Left ventricle myocardium inferior (tissue), 1 donor: Measurements from ENCODE around the gene ITSN2. TPM values are rescaled to one million over a fixed set of nuclear protein-coding genes. Genes with fewer than 3 reads are reported as not detected.

Source experiments
- DNase-seq: peaks from one replicate; pipeline ENCODE4 v3.0.0-alpha.2; 2020
- H3K27ac ChIP-seq: fragments of 200-600 bp; replicated peaks from 2 replicates; pipeline ENCODE4 v1.8.0; 2021
- H3K27me3 ChIP-seq: fragments of 200-600 bp; 2 replicates; pipeline ENCODE4 v1.8.0; 2021; ENCODE audit warnings: low read depth
- H3K36me3 ChIP-seq: fragments of 200-600 bp; 2 replicates; pipeline ENCODE4 v1.8.0; 2021
- H3K4me1 ChIP-seq: fragments of 200-600 bp; 2 replicates; pipeline ENCODE4 v1.8.0; 2021
- H3K4me3 ChIP-seq: fragments of 200-600 bp; 2 replicates; pipeline ENCODE4 v1.8.0; 2021; ENCODE audit warnings: mild to moderate bottlenecking, moderate library complexity
- H3K9me3 ChIP-seq: fragments of 200-600 bp; replicated peaks from 2 replicates; pipeline ENCODE4 v1.8.0; 2021
- CTCF ChIP-seq: fragments of 200-600 bp; IDR thresholded peaks from 2 replicates; pipeline ENCODE4 v1.8.0; 2021; ENCODE audit warnings: antibody characterized with exemption, mild to moderate bottlenecking, borderline replicate concordance
- intact Hi-C: fragments of 100-400 bp; cut with micrococcal nuclease; formaldehyde crosslinking; loops from one replicate; pipeline ENCODE4 v1.11.0; 2022
- total RNA-seq: library from RNA; stranded (reverse); fragmentation: NEBNext Ultra II Directional; extraction: Animal tissue kit (Norgen Biotek cat#: 25700); gene quantifications from one replicate; pipeline ENCODE4 v1.2.1, GENCODE V29; 2021
- donor health status: DM: no; HTN: yes; CAD: no; lungs with severe emphysema.

Gene ITSN2
- total RNA-seq, 1 donor from 2014 or later = 24.4 TPM

- Histone ChIP-seq H3K9me3 (no peaks in the 10 kb centered on the region), H3K27ac (no peak overlapping the region), H3K4me3 (no peak overlapping the region), H3K27me3 (no peaks in the 10 kb centered on the region), H3K4me1 (no peaks in the 10 kb centered on the region), H3K36me3 (peaks cover 23% of the 10 kb centered on the region)
- no peak for TF ChIP-seq CTCF
- intact Hi-C loops = loop anchor here (10.0 kb wide), 1 partner anchor 159 kb away; no protein-coding TSS in a partner anchor
- no peak for DNase-seq
Measured at GRCh38 chr2:24225499-24226242, 134.7 kb downstream of the ITSN2 start.

- Histone ChIP-seq H3K9me3 (no peaks in the 10 kb centered on the region), H3K4me1 (no peaks in the 10 kb centered on the region), H3K4me3 (no peak overlapping the region), H3K27me3 (no peaks in the 10 kb centered on the region), H3K36me3 (peaks cover 50% of the 10 kb centered on the region), H3K27ac (no peak overlapping the region)
- no peak for TF ChIP-seq CTCF
- intact Hi-C loops = loop anchor here (10.0 kb wide), 1 partner anchor 162 kb away; no protein-coding TSS in a partner anchor
- DNase-seq = no peak
Measured at GRCh38 chr2:24222946-24223345, 137.4 kb downstream of the ITSN2 start.

GRCh38 chr2:24221343-24222050 lies 138.8 kb downstream of the ITSN2 start:
- no peak for TF ChIP-seq CTCF

GRCh38 chr2:24220554-24221291 lies 139.6 kb downstream of the ITSN2 start:
- no peak for TF ChIP-seq CTCF
- no peak overlapping the region for H3K27ac ChIP-seq
- H3K4me3 ChIP-seq = no peak overlapping the region
- H3K9me3 ChIP-seq = no peaks in the 10 kb centered on the region
- DNase-seq = no peak
- H3K4me1 ChIP-seq = no peaks in the 10 kb centered on the region
- peaks cover 69% of the 10 kb centered on the region for H3K36me3 ChIP-seq
- intact Hi-C loops = loop anchor here (10.0 kb wide), 1 partner anchor 164 kb away; no protein-coding TSS in a partner anchor
- no peaks in the 10 kb centered on the region for H3K27me3 ChIP-seq

More at GRCh38 chr2:24221343-24222050, 138.8 kb downstream of the ITSN2 start:
- no peaks in the 10 kb centered on the region for H3K9me3 ChIP-seq
- no peaks in the 10 kb centered on the region for H3K4me1 ChIP-seq
- H3K4me3 ChIP-seq = no peak overlapping the region
- no peaks in the 10 kb centered on the region for H3K27me3 ChIP-seq
- H3K27ac ChIP-seq = no peak overlapping the region
- no peak for DNase-seq
- H3K36me3 ChIP-seq = peaks cover 65% of the 10 kb centered on the region
- intact Hi-C loops = loop anchor here (10.0 kb wide), 1 partner anchor 163 kb away; no protein-coding TSS in a partner anchor

GRCh38 chr2:24214880-24215279 lies 145.5 kb downstream of the ITSN2 start:
- H3K4me3 ChIP-seq = no peak overlapping the region
- no peak overlapping the region for H3K27ac ChIP-seq
- no peaks in the 10 kb centered on the region for H3K27me3 ChIP-seq
- no peaks in the 10 kb centered on the region for H3K9me3 ChIP-seq
- H3K36me3 ChIP-seq = peaks cover 92% of the 10 kb centered on the region
- intact Hi-C loops = no loop called here
- no peak for TF ChIP-seq CTCF
- DNase-seq = no peak
- H3K4me1 ChIP-seq = no peaks in the 10 kb centered on the region
